Neural progenitor cell (in vitro differentiated cells): ENCODE data around the gene EXOSC7.

Source experiments
- CTCF ChIP-seq: fragments of 200-600 bp; sonication (generic); IDR thresholded peaks from 2 replicates; pipeline ENCODE4 v1.5.1; 2017; ENCODE audit warnings: antibody characterized with exemption, mild to moderate bottlenecking
- EZH2 ChIP-seq: fragments of 200-600 bp; sonication (generic); IDR thresholded peaks from 2 replicates; pipeline ENCODE4 v1.6.1; 2017; ENCODE audit warnings: antibody characterized with exemption, mild to moderate bottlenecking, moderate library complexity
- EZH2phosphoT487 ChIP-seq: fragments of 200-600 bp; sonication (generic); IDR thresholded peaks from 2 replicates; pipeline ENCODE4 v1.6.1; 2017; ENCODE audit warnings: antibody characterized with exemption

- TF ChIP-seq CTCF (no peak), EZH2 (no peak), EZH2phosphoT487 (no peak)
Measured at GRCh38 chr3:45001738-45002137, 25.7 kb downstream of the EXOSC7 start.
